Measurements from ENCODE around the gene CFAP61.

Gene CFAP61

GRCh38 chr20:20198011-20198410, 145.7 kb downstream of the CFAP61 start:
- Histone ChIP-seq H3K27ac (ENCODE audit: low read length) (no peak overlapping the region), H3K27me3 (ENCODE audit: control insufficient read depth, insufficient read depth, low read length) (no peaks in the 10 kb centered on the region), H3K4me1 (ENCODE audit: control insufficient read depth, insufficient read depth, low read length) (no peaks in the 10 kb centered on the region; the same call in 1 of the 2 replicates), H3K36me3 (ENCODE audit: control insufficient read depth, insufficient read depth, low read length) (no peaks in the 10 kb centered on the region), H3K9me3 (ENCODE audit: control insufficient read depth, insufficient read depth, low read length) (no peaks in the 10 kb centered on the region), H3K4me3 (ENCODE audit: low read length) (no peak overlapping the region)
- WGBS (ENCODE audit: insufficient coverage, insufficient read length): no CpG with 5 or more reads among the region's 1 CpG
- DNase-seq (ENCODE audit: low read depth, low spot score): no peak

GRCh38 chr20:20199361-20200160, 147.2 kb downstream of the CFAP61 start:
- H3K27ac ChIP-seq (ENCODE audit: low read length): no peak overlapping the region
- no peaks in the 10 kb centered on the region; the same call in 1 of the 2 replicates for H3K4me1 ChIP-seq (ENCODE audit: control insufficient read depth, insufficient read depth, low read length)
- H3K9me3 ChIP-seq (ENCODE audit: control insufficient read depth, insufficient read depth, low read length): no peaks in the 10 kb centered on the region
- H3K4me3 ChIP-seq (ENCODE audit: low read length): no peak overlapping the region
- no peaks in the 10 kb centered on the region for H3K36me3 ChIP-seq (ENCODE audit: control insufficient read depth, insufficient read depth, low read length)
- WGBS (ENCODE audit: insufficient coverage, insufficient read length): no CpG with 5 or more reads among the region's 24 CpGs
- no peak for DNase-seq (ENCODE audit: low read depth, low spot score)
- no peaks in the 10 kb centered on the region for H3K27me3 ChIP-seq (ENCODE audit: control insufficient read depth, insufficient read depth, low read length)

GRCh38 chr20:20201124-20201523, 148.8 kb downstream of the CFAP61 start:
- DNase-seq (ENCODE audit: low read depth, low spot score): no peak
- no CpG with 5 or more reads among the region's 3 CpGs for WGBS (ENCODE audit: insufficient coverage, insufficient read length)
- H3K27ac ChIP-seq (ENCODE audit: low read length): no peak overlapping the region
- H3K9me3 ChIP-seq (ENCODE audit: control insufficient read depth, insufficient read depth, low read length): no peaks in the 10 kb centered on the region
- no peaks in the 10 kb centered on the region for H3K36me3 ChIP-seq (ENCODE audit: control insufficient read depth, insufficient read depth, low read length)
- no peaks in the 10 kb centered on the region; the same call in 1 of the 2 replicates for H3K4me1 ChIP-seq (ENCODE audit: control insufficient read depth, insufficient read depth, low read length)
- H3K27me3 ChIP-seq (ENCODE audit: control insufficient read depth, insufficient read depth, low read length): no peaks in the 10 kb centered on the region
- no peak overlapping the region for H3K4me3 ChIP-seq (ENCODE audit: low read length)

DNA sequence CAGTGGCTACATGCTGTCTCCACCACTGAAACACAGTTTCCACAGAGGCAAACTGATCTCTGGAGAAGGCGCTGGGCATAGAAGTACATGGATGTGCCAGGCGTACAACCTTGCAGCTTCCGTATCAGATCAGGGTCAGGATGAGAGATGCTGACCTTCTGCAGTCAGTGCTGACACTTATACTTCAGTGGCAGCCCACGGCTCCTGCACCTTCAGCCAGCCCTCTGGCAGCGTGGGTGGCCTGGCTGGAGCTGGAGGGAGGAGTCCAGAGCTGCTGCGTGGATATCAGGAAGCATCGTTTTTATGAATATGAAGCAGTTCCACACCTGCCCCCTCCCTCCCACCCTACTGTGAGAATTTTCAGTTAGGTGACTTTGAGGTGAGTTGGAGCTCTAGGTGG, 149.3 kb downstream of the CFAP61 start:
- Histone ChIP-seq H3K9me3 (ENCODE audit: control insufficient read depth, insufficient read depth, low read length) (no peaks in the 10 kb centered on the region), H3K4me1 (ENCODE audit: control insufficient read depth, insufficient read depth, low read length) (no peaks in the 10 kb centered on the region; the same call in 1 of the 2 replicates), H3K4me3 (ENCODE audit: low read length) (no peak overlapping the region), H3K27ac (ENCODE audit: low read length) (no peak overlapping the region), H3K27me3 (ENCODE audit: control insufficient read depth, insufficient read depth, low read length) (no peaks in the 10 kb centered on the region), H3K36me3 (ENCODE audit: control insufficient read depth, insufficient read depth, low read length) (no peaks in the 10 kb centered on the region)
- no CpG with 5 or more reads among the region's 7 CpGs for WGBS (ENCODE audit: insufficient coverage, insufficient read length)
- no peak for DNase-seq (ENCODE audit: low read depth, low spot score)

GRCh38 chr20:20202768-20203167, 150.4 kb downstream of the CFAP61 start:
- Histone ChIP-seq H3K36me3 (ENCODE audit: control insufficient read depth, insufficient read depth, low read length) (no peaks in the 10 kb centered on the region), H3K4me1 (ENCODE audit: control insufficient read depth, insufficient read depth, low read length) (no peaks in the 10 kb centered on the region; the same call in 1 of the 2 replicates), H3K9me3 (ENCODE audit: control insufficient read depth, insufficient read depth, low read length) (no peaks in the 10 kb centered on the region), H3K4me3 (ENCODE audit: low read length) (no peak overlapping the region), H3K27me3 (ENCODE audit: control insufficient read depth, insufficient read depth, low read length) (no peaks in the 10 kb centered on the region), H3K27ac (ENCODE audit: low read length) (no peak overlapping the region)
- DNase-seq (ENCODE audit: low read depth, low spot score): no peak
- WGBS (ENCODE audit: insufficient coverage, insufficient read length): no CpG with 5 or more reads among the region's 8 CpGs

GRCh38 chr20:20203784-20204183, 151.5 kb downstream of the CFAP61 start:
- no peaks in the 10 kb centered on the region; the same call in 1 of the 2 replicates for H3K4me1 ChIP-seq (ENCODE audit: control insufficient read depth, insufficient read depth, low read length)
- no peak overlapping the region for H3K27ac ChIP-seq (ENCODE audit: low read length)
- WGBS (ENCODE audit: insufficient coverage, insufficient read length): no CpG with 5 or more reads among the region's 2 CpGs
- no peaks in the 10 kb centered on the region for H3K9me3 ChIP-seq (ENCODE audit: control insufficient read depth, insufficient read depth, low read length)
- H3K27me3 ChIP-seq (ENCODE audit: control insufficient read depth, insufficient read depth, low read length): no peaks in the 10 kb centered on the region
- no peak overlapping the region for H3K4me3 ChIP-seq (ENCODE audit: low read length)
- no peak for DNase-seq (ENCODE audit: low read depth, low spot score)
- no peaks in the 10 kb centered on the region for H3K36me3 ChIP-seq (ENCODE audit: control insufficient read depth, insufficient read depth, low read length)

GRCh38 chr20:20204256-20204655, 151.9 kb downstream of the CFAP61 start:
- H3K4me1 ChIP-seq (ENCODE audit: control insufficient read depth, insufficient read depth, low read length): no peaks in the 10 kb centered on the region; the same call in 1 of the 2 replicates
- no peak overlapping the region for H3K4me3 ChIP-seq (ENCODE audit: low read length)
- H3K27me3 ChIP-seq (ENCODE audit: control insufficient read depth, insufficient read depth, low read length): no peaks in the 10 kb centered on the region
- H3K27ac ChIP-seq (ENCODE audit: low read length): no peak overlapping the region
- H3K36me3 ChIP-seq (ENCODE audit: control insufficient read depth, insufficient read depth, low read length): no peaks in the 10 kb centered on the region
- no peaks in the 10 kb centered on the region for H3K9me3 ChIP-seq (ENCODE audit: control insufficient read depth, insufficient read depth, low read length)
- DNase-seq (ENCODE audit: low read depth, low spot score): no peak
- no CpG with 5 or more reads among the region's 2 CpGs for WGBS (ENCODE audit: insufficient coverage, insufficient read length)

GRCh38 chr20:20205141-20205861, 153.0 kb downstream of the CFAP61 start:
- Histone ChIP-seq H3K4me1 (ENCODE audit: control insufficient read depth, insufficient read depth, low read length) (no peaks in the 10 kb centered on the region), H3K36me3 (ENCODE audit: control insufficient read depth, insufficient read depth, low read length) (no peaks in the 10 kb centered on the region), H3K9me3 (ENCODE audit: control insufficient read depth, insufficient read depth, low read length) (no peaks in the 10 kb centered on the region), H3K27ac (ENCODE audit: low read length) (no peak overlapping the region), H3K4me3 (ENCODE audit: low read length) (no peak overlapping the region), H3K27me3 (ENCODE audit: control insufficient read depth, insufficient read depth, low read length) (no peaks in the 10 kb centered on the region)
- WGBS (ENCODE audit: insufficient coverage, insufficient read length): no CpG with 5 or more reads among the region's 2 CpGs
- no peak for DNase-seq (ENCODE audit: low read depth, low spot score)

GRCh38 chr20:20205862-20206236, 153.5 kb downstream of the CFAP61 start:
- H3K36me3 ChIP-seq (ENCODE audit: control insufficient read depth, insufficient read depth, low read length): no peaks in the 10 kb centered on the region
- H3K4me3 ChIP-seq (ENCODE audit: low read length): no peak overlapping the region
- no peak overlapping the region for H3K27ac ChIP-seq (ENCODE audit: low read length)
- no peak for DNase-seq (ENCODE audit: low read depth, low spot score)
- H3K9me3 ChIP-seq (ENCODE audit: control insufficient read depth, insufficient read depth, low read length): no peaks in the 10 kb centered on the region
- H3K27me3 ChIP-seq (ENCODE audit: control insufficient read depth, insufficient read depth, low read length): no peaks in the 10 kb centered on the region
- WGBS (ENCODE audit: insufficient coverage, insufficient read length): no CpG with 5 or more reads among the region's 1 CpG
- H3K4me1 ChIP-seq (ENCODE audit: control insufficient read depth, insufficient read depth, low read length): no peaks in the 10 kb centered on the region

GRCh38 chr20:20206788-20207187, 154.5 kb downstream of the CFAP61 start:
- no peaks in the 10 kb centered on the region for H3K36me3 ChIP-seq (ENCODE audit: control insufficient read depth, insufficient read depth, low read length)
- no peak overlapping the region for H3K27ac ChIP-seq (ENCODE audit: low read length)
- H3K27me3 ChIP-seq (ENCODE audit: control insufficient read depth, insufficient read depth, low read length): no peaks in the 10 kb centered on the region
- no peak for DNase-seq (ENCODE audit: low read depth, low spot score)
- no peaks in the 10 kb centered on the region for H3K9me3 ChIP-seq (ENCODE audit: control insufficient read depth, insufficient read depth, low read length)
- no peak overlapping the region for H3K4me3 ChIP-seq (ENCODE audit: low read length)
- no CpG with 5 or more reads among the region's 1 CpG for WGBS (ENCODE audit: insufficient coverage, insufficient read length)
- H3K4me1 ChIP-seq (ENCODE audit: control insufficient read depth, insufficient read depth, low read length): no peaks in the 10 kb centered on the region
